ENCODE measurements around the gene KRTAP4-8.
"Not testable (repeated sequence)": the region's sequence is repeated elsewhere in the genome, so short reads cannot be mapped to it uniquely, and the experiment has no call there.

The KRTAP4-8 gene

GRCh38 chr17:41098042-41098441 is at the start of gene KRTAP4-8:
TSS of gene KRTAP4-8 (minus strand) at chr17:41098142. CDS start at chr17:41098084, 58 bp downstream.
- no peak for DNase-seq

- no peak for DNase-seq
Measured at GRCh38 chr17:41145261-41145660, 47.3 kb upstream of the KRTAP4-8 start.

GRCh38 chr17:41144846-41145245 is 46.9 kb upstream of the KRTAP4-8 start:
- DNase-seq, result no peak

GRCh38 chr17:41141361-41141760 is 43.4 kb upstream of the KRTAP4-8 start:
- no peak for DNase-seq

- DNase-seq, result no peak
Measured at GRCh38 chr17:41140360-41141131, 42.6 kb upstream of the KRTAP4-8 start, which contains the start of gene KRTAP4-6. TSS of gene KRTAP4-6 (minus strand) at chr17:41140544. CDS start at chr17:41140487, 57 bp downstream.

DNA sequence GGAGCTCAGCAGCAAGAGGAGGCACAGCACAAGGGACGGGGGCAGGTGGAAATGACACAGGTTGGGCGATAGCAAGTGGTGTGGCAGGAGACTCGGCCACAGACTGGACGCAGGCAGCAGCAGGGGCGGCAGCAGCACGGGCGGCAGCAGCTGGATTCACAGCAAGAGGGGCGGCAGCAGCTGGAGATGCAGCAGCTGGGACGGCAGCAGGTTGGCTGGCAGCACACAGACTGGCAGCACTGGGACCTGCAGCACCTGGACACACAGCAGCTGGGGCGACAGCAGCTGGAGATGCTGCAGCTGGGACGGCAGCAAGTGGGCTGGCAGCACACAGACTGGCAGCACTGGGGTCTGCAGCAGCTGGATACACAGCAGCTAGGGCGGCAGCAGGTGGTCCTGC is 41.9 kb upstream of the KRTAP4-8 start:
- DNase-seq, result not testable (repeated sequence)

- no peak for DNase-seq
Measured at GRCh38 chr17:41133880-41134735, 36.2 kb upstream of the KRTAP4-8 start.

- no peak for DNase-seq
Measured at GRCh38 chr17:41131979-41132378, 34.0 kb upstream of the KRTAP4-8 start.

- DNase-seq, result no peak
Measured at GRCh38 chr17:41127371-41127770, 29.4 kb upstream of the KRTAP4-8 start.

DNA sequence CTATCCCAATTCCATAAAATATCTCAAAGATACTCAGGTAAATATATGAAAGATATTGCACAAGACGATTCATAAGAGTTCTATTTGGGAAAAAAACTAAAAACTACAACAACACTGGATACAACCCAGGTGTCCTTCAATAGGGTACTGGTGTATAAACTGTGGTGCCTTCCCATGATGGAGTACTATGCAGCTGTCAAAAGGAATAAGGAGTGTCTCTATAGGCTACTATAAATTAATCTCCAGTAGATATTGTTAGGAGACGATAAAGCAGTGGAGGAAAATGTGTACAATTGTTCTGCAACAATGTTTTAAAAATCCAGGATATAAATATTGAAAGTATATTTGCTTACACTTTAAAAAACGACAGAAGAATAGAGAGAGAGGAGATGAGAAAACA is 28.5 kb upstream of the KRTAP4-8 start:
- DNase-seq, result no peak

DNA sequence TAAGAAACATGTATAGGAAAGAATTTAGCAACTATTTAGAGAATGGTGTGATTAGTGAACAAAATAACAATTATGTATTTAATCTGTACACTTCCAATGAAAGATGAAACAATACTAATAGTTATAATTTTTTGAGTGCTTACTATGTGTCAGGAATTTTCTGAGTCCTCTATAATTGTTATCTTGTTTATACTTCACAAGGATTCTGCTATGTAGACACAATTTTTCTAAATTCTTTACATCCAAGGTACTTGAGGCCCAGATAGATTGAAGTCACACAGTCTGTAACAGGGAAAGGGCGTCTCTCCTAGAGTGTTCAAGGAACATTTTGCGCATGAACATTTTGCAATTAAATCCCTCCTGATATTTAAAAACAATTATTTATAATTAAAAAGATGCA is 27.1 kb upstream of the KRTAP4-8 start:
- no peak for DNase-seq

DNA sequence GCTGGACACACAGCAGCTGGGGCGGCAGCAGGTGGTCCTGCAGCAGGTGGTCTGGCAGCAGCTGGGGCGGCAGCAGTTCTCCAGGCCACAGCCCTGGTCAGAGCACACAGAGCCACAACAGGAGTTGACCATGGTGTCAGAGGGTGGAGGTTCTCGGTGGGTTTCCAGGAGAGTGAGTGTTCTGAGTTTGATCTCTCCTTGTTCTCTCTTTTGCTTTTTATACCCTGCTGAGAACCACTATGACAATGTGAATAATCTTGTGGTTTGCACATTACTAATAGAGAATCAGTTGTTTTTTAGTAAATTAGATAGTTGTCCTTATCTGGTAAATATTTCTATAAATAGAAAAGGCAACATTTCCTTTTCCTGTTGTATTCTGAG is 26.0 kb upstream of the KRTAP4-8 start, which contains the start of gene KRTAP4-12:
Gene KRTAP4-12, minus strand, starts transcription at position 192 of the 381 bp plus-strand sequence. Its CDS starts 60 bp downstream, at position 132.
- DNase-seq, result not testable (repeated sequence)

DNA sequence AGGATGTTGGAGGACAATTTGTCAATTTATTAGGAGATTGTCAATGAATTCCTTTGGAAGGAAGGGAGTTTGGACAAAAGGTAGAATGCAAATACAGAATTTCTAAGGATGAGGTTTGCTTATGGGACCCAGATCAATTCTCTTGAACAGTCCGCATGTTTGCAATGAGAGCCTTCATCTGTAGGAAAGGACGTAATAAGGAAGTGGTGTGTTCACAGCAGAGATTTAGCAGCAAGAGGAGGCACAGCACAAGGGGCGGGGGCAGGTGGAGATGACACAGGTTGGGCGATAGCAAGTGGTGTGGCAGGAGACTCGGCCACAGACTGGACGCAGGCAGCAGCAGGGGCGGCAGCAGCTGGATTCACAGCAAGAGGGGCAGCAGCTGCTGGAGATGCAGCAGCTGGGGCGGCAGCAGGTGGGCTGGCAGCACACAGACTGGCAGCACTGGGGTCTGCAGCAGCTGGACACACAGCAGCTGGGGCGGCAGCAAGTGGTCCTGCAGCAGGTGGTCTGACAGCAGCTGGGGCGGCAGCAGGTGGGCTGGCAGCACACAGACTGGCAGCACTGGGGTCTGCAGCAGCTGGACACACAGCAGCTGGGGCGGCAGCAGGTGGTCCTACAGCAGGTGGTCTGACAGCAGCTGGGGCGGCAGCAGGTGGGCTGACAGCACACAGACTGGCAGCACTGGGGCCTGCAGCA is 25.5 kb upstream of the KRTAP4-8 start:
- DNase-seq, result not testable (repeated sequence)

GRCh38 chr17:41121742-41122141 is 23.8 kb upstream of the KRTAP4-8 start:
- no peak for DNase-seq

DNA sequence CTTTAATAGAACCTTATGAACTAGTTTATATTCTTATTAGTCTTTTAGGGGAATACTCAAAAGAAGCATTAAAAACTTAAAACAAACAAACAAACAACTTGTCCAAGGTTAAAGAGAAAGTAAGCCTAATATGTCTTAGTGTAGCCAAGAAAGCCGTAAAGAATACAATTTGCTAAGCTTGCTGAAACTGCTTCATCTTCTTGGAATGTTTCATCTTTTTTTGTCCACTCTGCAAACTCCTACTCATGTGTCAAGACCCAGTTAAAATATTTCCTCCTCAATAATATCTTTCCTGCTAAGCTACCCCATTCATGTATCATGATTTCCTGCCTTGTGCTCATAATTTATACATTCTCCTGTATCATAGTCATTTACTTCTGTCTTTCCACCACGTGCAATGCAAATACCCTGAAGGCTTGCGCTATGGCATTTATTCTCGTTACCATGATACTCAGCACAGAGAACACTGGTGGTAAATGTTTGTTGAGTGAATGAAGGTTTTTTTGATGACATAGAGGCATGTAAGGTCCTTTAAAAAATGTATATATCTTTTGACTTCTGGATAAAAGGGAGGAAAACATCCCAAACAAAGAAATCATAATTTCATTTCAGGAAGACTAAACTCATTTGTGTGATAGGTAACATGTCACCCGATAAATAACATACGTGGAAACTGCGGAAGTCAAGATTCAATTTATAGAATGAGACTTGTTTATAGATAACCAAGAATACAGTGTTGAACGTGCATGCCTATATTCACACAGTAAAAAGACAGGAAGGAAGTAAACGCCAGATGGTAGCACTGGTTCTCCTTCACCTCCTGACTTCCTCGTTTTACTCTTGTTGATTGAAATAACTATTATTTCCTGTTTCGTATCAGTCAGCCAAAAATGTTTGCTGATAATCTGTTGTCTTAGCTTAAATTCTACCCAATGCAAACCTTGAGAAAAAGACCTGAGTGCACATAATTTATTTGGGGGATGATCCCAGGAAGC is 22.1 kb upstream of the KRTAP4-8 start:
- not testable (repeated sequence) for DNase-seq

DNA sequence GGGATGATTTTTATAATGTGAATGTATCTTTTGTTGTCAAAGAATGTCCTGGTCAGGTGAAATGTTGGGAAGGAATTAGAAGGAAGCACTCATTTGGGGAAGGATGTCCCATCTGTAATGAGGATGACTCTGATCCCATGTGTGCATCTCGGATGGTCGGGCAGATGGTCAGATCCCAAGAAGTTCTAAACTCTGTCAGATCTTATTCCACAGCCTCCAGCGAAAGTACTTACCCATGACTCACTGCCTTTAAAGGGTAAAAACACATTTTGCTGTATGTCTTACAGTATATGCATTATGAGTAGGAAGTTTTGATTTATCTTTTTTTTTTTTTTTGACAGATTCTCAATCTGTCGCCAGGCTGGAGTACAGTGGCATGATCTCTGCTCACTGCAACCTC is 20.8 kb upstream of the KRTAP4-8 start:
- DNase-seq, result no peak

GRCh38 chr17:41117846-41118386 is 20.0 kb upstream of the KRTAP4-8 start, which contains the start of gene KRTAP4-11:
TSS of gene KRTAP4-11 (minus strand) at chr17:41118373. CDS start at chr17:41118315, 58 bp downstream.
- DNase-seq, result not testable (repeated sequence)

DNA sequence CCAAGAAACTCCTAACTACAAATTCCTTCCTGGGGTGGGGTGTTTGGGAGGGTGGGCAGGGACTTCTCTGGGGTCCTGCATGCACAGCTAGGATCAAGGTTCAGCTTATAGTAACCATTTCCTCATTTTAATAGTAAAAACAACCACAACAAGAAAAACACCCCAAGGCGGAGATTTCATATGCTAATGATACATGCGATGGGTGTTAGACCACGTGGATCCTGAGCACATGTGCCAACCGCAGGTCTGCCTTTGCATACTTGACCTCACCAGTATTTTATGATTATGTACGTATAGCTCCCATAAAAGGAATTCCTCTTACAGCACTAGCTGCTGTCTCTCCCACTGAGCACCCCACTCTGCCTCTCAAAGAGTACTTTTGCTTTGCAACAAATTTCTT is 18.4 kb upstream of the KRTAP4-8 start:
- DNase-seq, result no peak

GRCh38 chr17:41111151-41111885 is 13.4 kb upstream of the KRTAP4-8 start:
- DNase-seq, result no peak

DNA sequence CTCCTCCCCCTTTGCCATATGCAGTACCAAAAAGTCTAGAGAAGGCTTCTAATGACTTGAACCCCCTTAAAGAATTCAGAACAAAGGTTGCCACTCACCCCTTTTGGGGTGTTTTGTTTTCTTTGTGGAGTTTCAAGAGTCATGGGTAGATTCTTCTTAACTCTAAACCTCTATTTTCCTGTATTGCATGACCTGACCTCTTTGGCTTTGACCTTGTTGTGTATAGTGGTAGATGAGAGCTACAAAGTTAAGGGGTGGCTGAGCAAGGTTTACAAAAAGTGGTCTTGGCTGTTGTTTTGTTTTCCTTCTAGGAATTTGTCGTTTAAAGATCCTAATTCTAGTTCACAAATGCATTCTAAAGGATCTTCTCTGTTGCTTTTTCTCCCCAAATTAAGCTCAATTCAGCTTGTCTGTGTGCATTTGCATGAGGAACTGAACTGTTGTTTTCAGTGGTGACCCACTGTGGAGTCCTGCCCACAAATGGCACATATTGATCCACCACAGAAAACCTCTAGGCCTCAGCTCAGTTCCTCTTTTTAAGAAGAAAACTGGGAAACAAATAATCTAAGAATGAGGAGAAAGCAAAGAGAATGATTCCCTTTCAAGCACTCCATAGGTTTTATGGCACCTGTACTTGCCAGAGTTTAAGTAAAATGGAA is 10.9 kb upstream of the KRTAP4-8 start:
- not testable (repeated sequence) for DNase-seq
